GM12801 (cell line): Measurements from ENCODE around the gene PCIF1.

Experiments
- CTCF ChIP-seq: IDR thresholded peaks from one replicate; pipeline ENCODE4 v1.5.1; 2011; ENCODE audit warnings: control low read depth; ENCODE audit not compliant: insufficient read length; ENCODE audit errors: extremely low read depth

The PCIF1 gene

GRCh38 chr20:45944151-45944964, 9.9 kb downstream of the PCIF1 start:
- no peak for TF ChIP-seq CTCF

- TF ChIP-seq CTCF: no peak
These were observed 10.6 kb downstream of the PCIF1 start for GRCh38 chr20:45944965-45945677.

DNA sequence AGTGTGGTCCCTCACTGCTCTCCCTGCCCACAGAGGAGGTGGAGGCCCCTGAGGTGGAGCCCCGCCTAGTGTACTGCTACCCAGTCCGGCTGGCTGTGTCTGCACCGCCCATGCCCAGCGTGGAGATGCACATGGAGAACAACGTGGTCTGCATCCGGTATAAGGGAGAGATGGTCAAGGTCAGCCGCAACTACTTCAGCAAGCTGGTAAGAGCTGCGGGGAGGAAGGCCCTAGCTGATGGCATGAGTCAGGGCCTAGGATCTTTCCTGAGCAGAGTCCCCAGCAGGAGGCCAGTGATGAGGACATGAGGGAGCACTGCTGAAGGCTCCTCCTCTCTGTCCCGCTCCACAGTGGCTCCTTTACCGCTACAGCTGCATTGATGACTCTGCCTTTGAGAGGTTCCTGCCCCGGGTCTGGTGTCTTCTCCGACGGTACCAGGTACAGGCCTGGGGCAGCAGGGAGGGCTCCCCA, 11.2 kb downstream of the PCIF1 start:
- no peak for TF ChIP-seq CTCF

DNA sequence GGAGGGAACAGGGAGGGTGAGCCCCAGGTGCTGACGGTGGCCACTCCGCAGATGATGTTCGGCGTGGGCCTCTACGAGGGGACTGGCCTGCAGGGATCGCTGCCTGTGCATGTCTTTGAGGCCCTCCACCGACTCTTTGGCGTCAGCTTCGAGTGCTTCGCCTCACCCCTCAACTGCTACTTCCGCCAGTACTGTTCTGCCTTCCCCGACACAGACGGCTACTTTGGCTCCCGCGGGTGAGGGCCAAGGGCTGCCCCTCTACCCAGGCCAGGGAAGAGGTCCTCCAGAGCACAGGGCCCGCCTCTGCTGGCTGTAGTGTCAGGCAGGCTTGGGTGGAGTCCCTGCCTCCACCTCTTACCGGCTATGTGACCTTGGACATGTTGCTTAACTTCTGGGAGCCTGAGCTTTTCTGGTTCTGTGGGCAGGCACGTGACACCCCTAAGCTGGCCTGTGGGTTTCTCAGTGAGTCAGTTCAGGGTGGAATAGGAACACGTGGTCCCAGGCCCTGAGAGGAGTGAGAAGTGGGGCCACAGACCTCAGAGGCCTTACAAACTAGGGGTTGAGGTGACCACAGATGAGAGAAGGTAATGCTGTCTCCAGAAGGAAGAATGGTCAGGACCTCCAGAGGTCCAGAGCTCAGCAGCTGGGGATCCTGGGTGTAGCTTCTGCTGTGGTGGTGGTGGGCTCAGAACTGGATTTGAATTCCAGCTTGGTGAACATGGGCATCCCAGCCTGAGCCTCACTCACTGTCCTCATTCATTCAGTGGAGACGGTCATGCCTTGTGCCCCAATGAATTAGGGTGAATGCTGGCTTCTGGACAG, 11.9 kb downstream of the PCIF1 start:
- no peak for TF ChIP-seq CTCF

DNA sequence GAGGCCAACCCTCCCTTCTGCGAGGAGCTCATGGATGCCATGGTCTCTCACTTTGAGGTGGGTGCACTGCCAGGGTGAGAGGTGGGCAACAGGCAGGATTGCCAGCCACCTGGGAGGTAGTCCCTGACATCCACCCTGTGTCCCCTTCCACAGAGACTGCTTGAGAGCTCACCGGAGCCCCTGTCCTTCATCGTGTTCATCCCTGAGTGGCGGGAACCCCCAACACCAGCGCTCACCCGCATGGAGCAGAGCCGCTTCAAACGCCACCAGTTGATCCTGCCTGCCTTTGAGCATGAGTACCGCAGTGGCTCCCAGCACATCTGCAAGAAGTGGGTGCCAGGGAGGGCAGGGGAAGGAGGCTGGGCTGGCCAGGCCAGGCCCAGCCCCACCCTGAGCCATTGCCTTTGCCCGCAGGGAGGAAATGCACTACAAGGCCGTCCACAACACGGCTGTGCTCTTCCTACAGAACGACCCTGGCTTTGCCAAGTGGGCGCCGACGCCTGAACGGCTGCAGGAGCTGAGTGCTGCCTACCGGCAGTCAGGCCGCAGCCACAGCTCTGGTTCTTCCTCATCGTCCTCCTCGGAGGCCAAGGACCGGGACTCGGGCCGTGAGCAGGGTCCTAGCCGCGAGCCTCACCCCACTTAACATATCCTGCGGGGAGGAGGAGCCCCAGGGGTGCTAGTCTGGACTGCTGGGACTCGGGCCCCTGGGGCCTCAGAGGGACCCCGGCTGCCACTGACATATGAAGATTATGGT, 12.8 kb downstream of the PCIF1 start:
- TF ChIP-seq CTCF: no peak

DNA sequence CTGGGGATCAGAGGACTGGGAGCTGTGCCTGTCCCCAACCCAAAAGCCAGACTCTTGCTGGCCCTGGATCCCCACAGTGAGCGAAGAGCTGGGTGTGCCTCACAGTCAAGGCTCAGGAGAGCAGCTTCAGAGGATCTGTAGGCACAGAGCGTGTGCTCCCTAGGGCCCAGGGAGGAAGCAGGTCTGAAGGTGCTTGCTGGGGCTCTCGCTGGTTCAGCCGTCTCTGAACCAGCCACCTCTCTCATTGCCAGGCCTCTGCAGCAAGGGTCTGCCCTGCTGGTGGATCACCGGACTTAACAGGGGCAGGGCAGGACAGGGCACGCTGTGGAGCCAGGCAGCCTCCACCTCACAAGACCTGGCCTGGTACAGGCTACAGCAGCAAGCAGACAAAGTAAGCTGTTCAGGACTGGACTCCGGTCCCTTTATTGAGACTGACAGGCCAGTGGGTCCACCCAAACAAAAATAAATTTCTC, 13.8 kb downstream of the PCIF1 start:
- no peak for TF ChIP-seq CTCF
